Sigmoid colon (tissue), 7 donors: ENCODE data around the gene ABCA12. TPM values are rescaled to one million over a fixed set of nuclear protein-coding genes. Genes with fewer than 3 reads are reported as not detected.

Experiments used
- DNase-seq: peaks from one replicate; pipeline ENCODE4 v3.0.0-alpha.2; 2019
- H3K27ac ChIP-seq, 4 donors: fragments of 200-600 bp; sonication (generic); one replicate each; pipeline ENCODE4 v1.5.1; 2016 to 2019; ENCODE audit warnings: mild to moderate bottlenecking in 1 of 4
- H3K27me3 ChIP-seq, 3 donors: fragments of 200-600 bp; sonication (generic); one replicate each; pipeline ENCODE4 v1.5.1; 2019; ENCODE audit warnings: mild to moderate bottlenecking in 1 of 3
- H3K36me3 ChIP-seq, 4 donors: fragments of 200-600 bp; sonication (generic); one replicate each; pipeline ENCODE4 v1.5.1; 2016 to 2019
- H3K4me1 ChIP-seq, 4 donors: fragments of 200-600 bp; sonication (generic); one replicate each; pipeline ENCODE4 v1.5.1; 2017 to 2019
- H3K4me3 ChIP-seq, 4 donors: fragments of 200-600 bp; sonication (generic); one replicate each; pipeline ENCODE4 v1.5.1; 2017 to 2019; ENCODE audit warnings: mild to moderate bottlenecking in 2 of 4, moderate library complexity in 1 of 4
- H3K9me3 ChIP-seq, 4 donors: fragments of 200-600 bp in 3 of 4; sonication (generic) in 3 of 4; one replicate each; pipeline versions ENCODE4 v1.5.1 to v1.6.1; 2013 to 2019
- EP300 ChIP-seq, 4 donors: sonication (generic); formaldehyde crosslinking; IDR thresholded peaks; one replicate each; pipeline ENCODE4 v1.6.1; 2017; ENCODE audit warnings: antibody characterized with exemption in 4 of 4
- POLR2A ChIP-seq, 2 donors: fragments of 450-650 bp; IDR thresholded peaks; one replicate each; pipeline ENCODE4 v1.6.1; 2016; ENCODE audit warnings: antibody characterized with exemption in 2 of 2, mild to moderate bottlenecking in 2 of 2, moderate library complexity in 2 of 2
- POLR2AphosphoS5 ChIP-seq, 4 donors: sonication (generic); formaldehyde crosslinking; IDR thresholded peaks; one replicate each; pipeline ENCODE4 v1.6.1; 2017; ENCODE audit warnings: antibody characterized with exemption in 4 of 4
- WGBS, 2 donors: extraction: QIAGEN DNeasy Blood & Tissue Kit; methylation state at CpG; one replicate each; pipeline ENCODE4 v1.1.7; 2013; 5-methylcytosine and 5-hydroxymethylcytosine counted together
- intact Hi-C: fragments of 100-400 bp; cut with DNase I; formaldehyde crosslinking; loops from one replicate; pipeline ENCODE4 v1.15.1; 2023
- polyA plus RNA-seq, 3 donors: library from polyadenylated mRNA; stranded (reverse); fragments of 200-250 nt; gene quantifications; one replicate each; pipeline ENCODE4 v1.2.3, GENCODE V29; 2013
- total RNA-seq, 4 donors: library from RNA; depleted of rRNA; stranded (reverse); fragments of >200 nt; gene quantifications; one replicate each; pipeline ENCODE4 v1.1.0, GENCODE V29; 2016
- TF ChIP-seq, protein P1 (sequence below), 4 experiments: fragments of 450-650 bp in 3 of 4; fragments of 200-600 bp in 1 of 4; IDR thresholded peaks; one replicate each; pipeline ENCODE4 v1.5.1; 2016 to 2019; ENCODE audit warnings: antibody characterized with exemption in 4 of 4, mild to moderate bottlenecking in 3 of 4, moderate library complexity in 2 of 4
- donor health status: healthy with polysubstance abuse.
- donor health status: Bipolar disorder and iron deficiency.
- donor health status: healthy.

Gene ABCA12
- total and polyA plus RNA-seq, 7 donors: under 0.01 to 0.66 (median 0.28) TPM; not detected in 2

DNA sequence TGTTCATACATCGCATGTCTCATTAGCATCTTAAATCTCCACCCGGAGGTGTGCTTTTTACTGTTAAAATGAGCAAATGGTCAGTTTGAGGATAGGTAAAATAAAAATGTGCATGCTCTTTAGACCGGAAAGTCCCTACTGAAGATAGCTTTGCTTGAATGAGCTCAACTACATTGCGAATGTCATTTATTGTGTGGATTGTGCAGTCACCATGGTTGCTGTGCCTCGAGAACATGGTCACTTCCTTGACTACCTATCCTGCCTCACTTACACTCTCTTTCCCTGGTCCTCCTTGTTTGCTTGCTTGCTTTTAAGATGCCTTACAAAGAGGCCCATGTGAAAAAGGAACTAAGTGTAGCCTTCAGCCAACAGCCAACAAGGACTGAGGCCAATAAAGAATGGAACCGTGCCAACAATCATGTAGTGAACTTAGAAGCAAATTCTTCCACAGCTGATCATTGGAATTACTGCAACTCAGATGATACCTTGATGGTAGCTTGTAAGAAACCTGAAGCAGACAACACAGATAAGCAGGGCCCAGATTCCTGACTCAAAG is 256.7 kb downstream of the ABCA12 start:
- TF ChIP-seq, protein P1, sequence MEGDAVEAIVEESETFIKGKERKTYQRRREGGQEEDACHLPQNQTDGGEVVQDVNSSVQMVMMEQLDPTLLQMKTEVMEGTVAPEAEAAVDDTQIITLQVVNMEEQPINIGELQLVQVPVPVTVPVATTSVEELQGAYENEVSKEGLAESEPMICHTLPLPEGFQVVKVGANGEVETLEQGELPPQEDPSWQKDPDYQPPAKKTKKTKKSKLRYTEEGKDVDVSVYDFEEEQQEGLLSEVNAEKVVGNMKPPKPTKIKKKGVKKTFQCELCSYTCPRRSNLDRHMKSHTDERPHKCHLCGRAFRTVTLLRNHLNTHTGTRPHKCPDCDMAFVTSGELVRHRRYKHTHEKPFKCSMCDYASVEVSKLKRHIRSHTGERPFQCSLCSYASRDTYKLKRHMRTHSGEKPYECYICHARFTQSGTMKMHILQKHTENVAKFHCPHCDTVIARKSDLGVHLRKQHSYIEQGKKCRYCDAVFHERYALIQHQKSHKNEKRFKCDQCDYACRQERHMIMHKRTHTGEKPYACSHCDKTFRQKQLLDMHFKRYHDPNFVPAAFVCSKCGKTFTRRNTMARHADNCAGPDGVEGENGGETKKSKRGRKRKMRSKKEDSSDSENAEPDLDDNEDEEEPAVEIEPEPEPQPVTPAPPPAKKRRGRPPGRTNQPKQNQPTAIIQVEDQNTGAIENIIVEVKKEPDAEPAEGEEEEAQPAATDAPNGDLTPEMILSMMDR (IDR thresholded peaks at IDR 0.05): no peak
- TF ChIP-seq EP300 (IDR thresholded peaks at IDR 0.05) (no peak), POLR2AphosphoS5 (IDR thresholded peaks at IDR 0.05) (no peak), POLR2A (IDR thresholded peaks at IDR 0.05) (no peak)
- Histone ChIP-seq H3K27ac (no peak overlapping the region), H3K27me3 (no peaks in the 10 kb centered on the region), H3K9me3 (no peaks in the 10 kb centered on the region), H3K4me3 (no peak overlapping the region), H3K36me3 (no peaks in the 10 kb centered on the region), H3K4me1 (no peaks in the 10 kb centered on the region)
- intact Hi-C loops: no loop called here
- DNase-seq: no peak
- 73 to 87% methylated on average over 6 of the region's 6 CpGs for WGBS, 2 donors

Other genes starting within 250 kb of the ABCA12 start
- 10 to 100 TPM; 27.0 to 42.6 (median 36.7) TPM for gene ATIC, start 173.4 kb upstream of the ABCA12 start, total RNA-seq
- gene ATIC, start 173.4 kb upstream of the ABCA12 start, polyA plus RNA-seq: 100 to 1,000 TPM in 1 of 3 donors, 10 to 100 TPM in 2; 54.8 to 116 (median 67.3) TPM